A673 (cell line): ENCODE results near the gene TRERF1. TPM values are rescaled to one million over a fixed set of nuclear protein-coding genes. Genes with fewer than 3 reads are reported as not detected.

Source experiments
- BruUV-seq: library from RNA; stranded (reverse); fragments of 400-500 nt; replicated peaks from 2 replicates; lab custom pipeline; 2021; lab: Mats Ljungman, UMichigan
- CTCF ChIA-PET: fragments of 300-600 bp; sonication (Branson Sonifier 250); formaldehyde crosslinking; loops from one replicate; lab custom pipeline; 2022; ENCODE audit warnings: antibody characterized with exemption; lab: Charles Lee
- POLR2A ChIA-PET: fragments of 300-600 bp; sonication (Branson Sonifier 250); formaldehyde crosslinking; loops from one replicate; lab custom pipeline; 2022; ENCODE audit warnings: antibody characterized with exemption; ENCODE audit not compliant: low non-redundant PET; lab: Charles Lee
- DNase-seq: peaks from one replicate; pipeline ENCODE4 v3.0.0-alpha.2; 2015; ENCODE audit warnings: low spot score
- H3K27ac ChIP-seq: fragments of 200-600 bp; sonication (generic); 2 replicates; pipeline ENCODE4 v1.5.1; 2016; ENCODE audit warnings: mixed run types, low read depth, mild to moderate bottlenecking, mixed read lengths, antibody characterized with exemption, low read length; ENCODE audit not compliant: poor library complexity, severe bottlenecking
- H3K27me3 ChIP-seq: fragments of 200-600 bp; sonication (generic); replicated peaks from 2 replicates; pipeline ENCODE4 v1.6.1; 2017; ENCODE audit warnings: mixed run types, low read depth, mild to moderate bottlenecking, mixed read lengths, antibody characterized with exemption, low read length; ENCODE audit not compliant: insufficient read depth, poor library complexity
- H3K36me3 ChIP-seq: fragments of 200-600 bp; sonication (generic); 2 replicates; pipeline ENCODE4 v1.6.1; 2016; ENCODE audit warnings: mixed run types, mild to moderate bottlenecking, mixed read lengths, antibody characterized with exemption, low read length; ENCODE audit not compliant: insufficient read depth, poor library complexity, severe bottlenecking
- H3K4me1 ChIP-seq: fragments of 200-600 bp; sonication (generic); 2 replicates; pipeline ENCODE4 v1.6.1; 2017; ENCODE audit warnings: mixed run types, mild to moderate bottlenecking, mixed read lengths, antibody characterized with exemption, low read length; ENCODE audit not compliant: insufficient read depth, poor library complexity, severe bottlenecking
- H3K4me3 ChIP-seq: fragments of 200-600 bp; sonication (generic); 2 replicates; pipeline ENCODE4 v1.5.1; 2016; ENCODE audit warnings: low read depth, mixed run types, mild to moderate bottlenecking, mixed read lengths, low read length; ENCODE audit not compliant: poor library complexity, severe bottlenecking
- H3K9me3 ChIP-seq: fragments of 200-600 bp; sonication (generic); 2 replicates; pipeline ENCODE4 v1.6.1; 2016; ENCODE audit warnings: mixed run types, low read depth, mild to moderate bottlenecking, mixed read lengths, antibody characterized with exemption, low read length; ENCODE audit not compliant: poor library complexity, severe bottlenecking
- EZH2 ChIP-seq: fragments of 200-600 bp; sonication (generic); IDR thresholded peaks from 2 replicates; pipeline ENCODE4 v1.6.1; 2017; ENCODE audit warnings: borderline replicate concordance, low read depth, mild to moderate bottlenecking, mixed read lengths, antibody characterized with exemption, low read length; ENCODE audit not compliant: poor library complexity, severe bottlenecking
- intact Hi-C: fragments of 100-400 bp; cut with micrococcal nuclease; formaldehyde crosslinking; loops from one replicate; pipeline ENCODE4 v1.10.0; 2022; ENCODE audit not compliant: unreplicated experiment
- total RNA-seq: library from RNA; stranded (reverse); gene quantifications from 2 replicates; pipeline ENCODE4 v1.2.3, GENCODE V29; 2021
- TF ChIP-seq, protein P1 (sequence below): fragments of 300-800, 200-600 bp; sonication (generic); conservative IDR thresholded peaks from 2 replicates; pipeline ENCODE4 v1.5.1; 2017; ENCODE audit warnings: low read depth, mild to moderate bottlenecking, antibody characterized with exemption, low read length, moderate library complexity, mixed read lengths

TRERF1 gene
- total RNA-seq, 1 experiment from 2014 or later: 9.5 TPM

DNA sequence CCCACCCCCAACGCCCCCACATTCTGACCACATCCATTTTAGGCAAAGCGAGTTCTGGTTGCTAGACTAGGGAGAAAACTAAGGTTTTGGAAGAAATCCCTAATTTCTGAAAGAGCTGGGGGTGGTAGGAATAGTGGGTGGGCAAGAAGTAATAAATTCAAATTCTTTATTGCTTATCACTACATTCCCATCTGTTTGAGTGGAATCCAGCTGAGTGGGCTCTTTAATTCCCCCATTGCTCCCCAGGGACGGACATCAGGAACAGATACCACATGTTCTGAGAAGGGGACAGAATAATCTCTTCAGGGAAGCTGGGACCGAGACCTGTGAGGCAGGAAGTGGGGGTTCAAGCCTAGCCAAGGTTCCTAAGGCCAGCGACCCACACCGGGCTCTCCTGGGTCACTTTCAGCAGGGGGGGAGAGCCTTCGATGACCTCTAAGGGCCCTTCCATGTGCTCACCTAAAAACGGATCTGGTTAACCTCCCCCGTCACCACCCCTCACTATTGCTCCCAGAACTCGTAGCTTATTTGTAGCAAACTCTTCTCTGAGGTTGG, 191.8 kb downstream of the TRERF1 start:
- TF ChIP-seq EZH2: no peak
- TF ChIP-seq, protein P1, sequence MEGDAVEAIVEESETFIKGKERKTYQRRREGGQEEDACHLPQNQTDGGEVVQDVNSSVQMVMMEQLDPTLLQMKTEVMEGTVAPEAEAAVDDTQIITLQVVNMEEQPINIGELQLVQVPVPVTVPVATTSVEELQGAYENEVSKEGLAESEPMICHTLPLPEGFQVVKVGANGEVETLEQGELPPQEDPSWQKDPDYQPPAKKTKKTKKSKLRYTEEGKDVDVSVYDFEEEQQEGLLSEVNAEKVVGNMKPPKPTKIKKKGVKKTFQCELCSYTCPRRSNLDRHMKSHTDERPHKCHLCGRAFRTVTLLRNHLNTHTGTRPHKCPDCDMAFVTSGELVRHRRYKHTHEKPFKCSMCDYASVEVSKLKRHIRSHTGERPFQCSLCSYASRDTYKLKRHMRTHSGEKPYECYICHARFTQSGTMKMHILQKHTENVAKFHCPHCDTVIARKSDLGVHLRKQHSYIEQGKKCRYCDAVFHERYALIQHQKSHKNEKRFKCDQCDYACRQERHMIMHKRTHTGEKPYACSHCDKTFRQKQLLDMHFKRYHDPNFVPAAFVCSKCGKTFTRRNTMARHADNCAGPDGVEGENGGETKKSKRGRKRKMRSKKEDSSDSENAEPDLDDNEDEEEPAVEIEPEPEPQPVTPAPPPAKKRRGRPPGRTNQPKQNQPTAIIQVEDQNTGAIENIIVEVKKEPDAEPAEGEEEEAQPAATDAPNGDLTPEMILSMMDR: no peak
- Histone ChIP-seq H3K4me1 (peaks cover 18% of the 10 kb centered on the region), H3K36me3 (no peaks in the 10 kb centered on the region), H3K27me3 (no peaks in the 10 kb centered on the region), H3K27ac (peak overlapping the region; percentile 22), H3K4me3 (peak overlapping the region; percentile 39), H3K9me3 (no peaks in the 10 kb centered on the region)
- CTCF ChIA-PET: interaction anchor here (3.1 kb wide), 1 partner anchor 288 kb away, joined by 43 read pairs; no protein-coding TSS in a partner anchor
- intact Hi-C loops: loop anchor here (2.0 to 5.0 kb wide), 3 partner anchors 191 to 287 kb away; partner anchors contain the start of gene TRERF1
- POLR2A ChIA-PET: no interaction called here
- peak; percentile 75 for DNase-seq
- no TSS peak for BruUV-seq

DNA sequence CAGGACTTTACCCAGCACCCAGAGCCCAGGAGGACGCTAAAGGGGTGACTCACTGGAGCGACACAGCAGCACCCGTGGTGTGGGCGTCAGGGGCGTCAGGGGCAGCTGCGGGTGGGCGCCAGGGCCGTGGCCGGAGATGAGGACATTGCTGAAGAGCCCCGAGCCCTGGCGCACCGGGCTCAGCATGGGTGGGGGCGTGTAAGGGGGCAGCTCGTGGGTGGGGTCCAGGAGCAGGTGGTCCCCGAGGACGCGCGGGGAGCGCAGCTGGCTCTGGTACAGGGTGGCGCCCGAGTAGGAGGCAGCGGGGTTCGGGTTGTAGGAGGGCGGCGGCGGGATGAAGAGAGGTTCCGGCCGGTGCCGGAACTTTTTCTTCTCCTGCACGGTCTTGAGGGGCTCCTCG, 192.4 kb downstream of the TRERF1 start:
- no peak overlapping the region for H3K4me3 ChIP-seq
- no peak for DNase-seq
- ChIA-PET CTCF (interaction anchor here (3.1 kb wide), 1 partner anchor 288 kb away, joined by 43 read pairs; no protein-coding TSS in a partner anchor), POLR2A (no interaction called here)
- no peaks in the 10 kb centered on the region for H3K27me3 ChIP-seq
- TF ChIP-seq, protein P1: no peak
- TF ChIP-seq EZH2: no peak
- intact Hi-C loops: no loop called here
- H3K9me3 ChIP-seq: no peaks in the 10 kb centered on the region
- BruUV-seq: no TSS peak
- H3K36me3 ChIP-seq: no peaks in the 10 kb centered on the region
- no peak overlapping the region for H3K27ac ChIP-seq
- H3K4me1 ChIP-seq: peaks cover 18% of the 10 kb centered on the region

DNA sequence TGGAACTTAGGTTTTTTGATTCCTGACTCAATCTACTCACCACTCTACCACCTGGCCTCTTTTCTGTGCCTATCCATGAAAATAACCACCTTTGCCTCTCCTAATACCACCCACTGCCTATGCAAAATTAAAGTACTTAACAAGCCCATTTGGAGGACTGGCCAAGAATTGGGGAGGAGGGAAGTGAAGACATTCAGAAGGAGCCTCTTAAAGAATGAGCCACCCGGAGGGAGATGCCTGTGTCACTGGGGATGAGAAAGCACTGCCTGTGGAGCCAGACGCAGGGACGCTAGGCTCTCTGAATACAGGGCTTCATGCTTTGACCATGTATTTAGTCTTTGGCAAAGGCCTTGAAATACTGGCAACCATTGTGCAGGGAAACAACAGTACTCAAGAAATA, 194.1 kb downstream of the TRERF1 start:
- Histone ChIP-seq H3K9me3 (no peaks in the 10 kb centered on the region), H3K27me3 (no peaks in the 10 kb centered on the region), H3K36me3 (no peaks in the 10 kb centered on the region), H3K27ac (no peak overlapping the region), H3K4me1 (peaks cover 18% of the 10 kb centered on the region), H3K4me3 (no peak overlapping the region)
- DNase-seq: no peak
- intact Hi-C loops: no loop called here
- no peak for TF ChIP-seq EZH2
- TF ChIP-seq, protein P1: no peak
- no TSS peak for BruUV-seq
- ChIA-PET POLR2A (no interaction called here), CTCF (no interaction called here)
